Prostate gland (tissue), 2 donors: ENCODE results near the gene PLCG2. TPM values are rescaled to one million over a fixed set of nuclear protein-coding genes. Genes with fewer than 3 reads are reported as not detected.

Experiments
- DNase-seq: peaks from one replicate; pipeline ENCODE4 v3.0.0-alpha.2; 2019; ENCODE audit warnings: low spot score
- H3K27ac ChIP-seq, 2 donors: fragments of 200-600 bp; sonication (generic); 2 replicates each; pipeline ENCODE4 v1.5.1; 2017 to 2019
- H3K27me3 ChIP-seq: fragments of 200-600 bp; sonication (generic); replicated peaks from 2 replicates; pipeline ENCODE4 v1.5.1; 2019; ENCODE audit not compliant: insufficient read depth
- H3K36me3 ChIP-seq, 2 donors: fragments of 200-600 bp; sonication (generic); 1 replicate in 1 of 2; 2 replicates in 1 of 2; pipeline versions ENCODE4 v1.5.1 to v1.8.1; 2017 to 2019
- H3K4me1 ChIP-seq: fragments of 200-600 bp; sonication (generic); replicated peaks from 2 replicates; pipeline ENCODE4 v1.5.1; 2019
- H3K4me3 ChIP-seq, 2 donors: fragments of 200-600 bp; sonication (generic); 2 replicates each; pipeline ENCODE4 v1.5.1; 2017 to 2019
- H3K9me3 ChIP-seq: fragments of 200-600 bp; sonication (generic); 2 replicates; pipeline ENCODE4 v1.5.1; 2017
- POLR2A ChIP-seq: fragments of 450-650 bp; IDR thresholded peaks from one replicate; pipeline ENCODE4 v1.6.1; 2016; ENCODE audit warnings: antibody characterized with exemption, mild to moderate bottlenecking
- POLR2AphosphoS5 ChIP-seq: sonication (generic); formaldehyde crosslinking; IDR thresholded peaks from one replicate; pipeline ENCODE4 v1.6.1; 2017; ENCODE audit warnings: antibody characterized with exemption
- WGBS: methylation state at CpG from one replicate; pipeline ENCODE4 v1.1.5; 2018; 5-methylcytosine and 5-hydroxymethylcytosine counted together
- intact Hi-C: fragments of 100-400 bp; cut with DNase I; formaldehyde crosslinking; loops from one replicate; pipeline ENCODE4 v1.14.2; 2022
- total RNA-seq, 2 donors: library from RNA; depleted of rRNA; stranded (reverse); fragments of >200 nt; gene quantifications; one replicate each; pipeline ENCODE4 v1.1.0, GENCODE V29; 2016
- TF ChIP-seq, protein P1 (sequence below), 4 experiments: fragments of 200-600 bp in 2 of 4; fragments of 450-650 bp in 2 of 4; sonication (generic) in 2 of 4; IDR thresholded peaks; 1 replicate in 3 of 4; 2 replicates in 1 of 4; pipeline ENCODE4 v1.5.1; 2016 to 2019; ENCODE audit warnings: antibody characterized with exemption in 4 of 4, mild to moderate bottlenecking in 2 of 4, moderate library complexity in 2 of 4

PLCG2 gene
- total RNA-seq, 2 donors from 2014 or later = 10.3 to 12.8 TPM

DNA sequence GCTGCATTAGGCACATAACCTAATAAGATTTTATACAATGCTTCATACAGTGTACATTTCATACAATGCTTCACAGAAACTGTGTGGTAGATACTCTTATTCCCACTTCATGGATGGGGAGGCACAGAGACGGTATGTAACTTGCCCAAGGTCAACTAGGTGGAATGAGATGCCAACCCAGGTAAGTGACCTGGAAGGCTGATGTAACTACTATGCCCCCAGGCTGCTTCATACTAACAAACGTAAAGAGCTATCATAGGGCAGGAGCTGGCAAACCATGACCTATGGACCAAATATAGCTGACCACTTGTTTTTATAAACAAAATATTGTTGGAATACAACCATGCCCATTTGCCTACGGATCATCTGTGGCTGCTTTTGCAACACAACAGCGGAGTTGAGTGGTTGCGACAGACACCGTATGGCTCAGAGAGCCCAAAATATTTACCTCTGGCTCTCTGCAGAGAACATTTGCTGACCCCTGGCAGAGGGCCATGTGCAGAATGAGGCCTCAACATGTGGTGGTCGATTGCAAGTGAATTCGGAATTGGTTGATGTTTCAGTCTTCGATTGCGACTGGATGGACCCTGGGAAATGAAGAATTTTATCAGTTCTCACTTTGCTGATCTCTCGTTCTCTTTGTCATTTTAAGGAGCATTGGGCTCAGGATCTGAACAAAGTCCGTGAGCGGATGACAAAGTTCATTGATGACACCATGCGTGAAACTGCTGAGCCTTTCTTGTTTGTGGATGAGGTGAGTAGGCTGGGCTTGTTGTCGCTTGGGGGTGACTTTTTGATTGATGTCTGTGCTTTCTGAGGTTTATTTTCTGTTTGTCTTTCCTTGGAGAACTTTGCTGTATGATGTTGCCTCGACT lies 109.7 kb downstream of the PLCG2 start:
- H3K27ac ChIP-seq = no peak overlapping the region
- H3K27me3 ChIP-seq = peaks cover 2% of the 10 kb centered on the region
- no peak for DNase-seq
- no peaks in the 10 kb centered on the region for H3K36me3 ChIP-seq
- WGBS = 79% methylated on average over 16 of the region's 16 CpGs
- no peak overlapping the region for H3K4me3 ChIP-seq
- no peaks in the 10 kb centered on the region for H3K9me3 ChIP-seq
- intact Hi-C loops = no loop called here
- TF ChIP-seq POLR2AphosphoS5 = no peak
- TF ChIP-seq, protein P1, sequence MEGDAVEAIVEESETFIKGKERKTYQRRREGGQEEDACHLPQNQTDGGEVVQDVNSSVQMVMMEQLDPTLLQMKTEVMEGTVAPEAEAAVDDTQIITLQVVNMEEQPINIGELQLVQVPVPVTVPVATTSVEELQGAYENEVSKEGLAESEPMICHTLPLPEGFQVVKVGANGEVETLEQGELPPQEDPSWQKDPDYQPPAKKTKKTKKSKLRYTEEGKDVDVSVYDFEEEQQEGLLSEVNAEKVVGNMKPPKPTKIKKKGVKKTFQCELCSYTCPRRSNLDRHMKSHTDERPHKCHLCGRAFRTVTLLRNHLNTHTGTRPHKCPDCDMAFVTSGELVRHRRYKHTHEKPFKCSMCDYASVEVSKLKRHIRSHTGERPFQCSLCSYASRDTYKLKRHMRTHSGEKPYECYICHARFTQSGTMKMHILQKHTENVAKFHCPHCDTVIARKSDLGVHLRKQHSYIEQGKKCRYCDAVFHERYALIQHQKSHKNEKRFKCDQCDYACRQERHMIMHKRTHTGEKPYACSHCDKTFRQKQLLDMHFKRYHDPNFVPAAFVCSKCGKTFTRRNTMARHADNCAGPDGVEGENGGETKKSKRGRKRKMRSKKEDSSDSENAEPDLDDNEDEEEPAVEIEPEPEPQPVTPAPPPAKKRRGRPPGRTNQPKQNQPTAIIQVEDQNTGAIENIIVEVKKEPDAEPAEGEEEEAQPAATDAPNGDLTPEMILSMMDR (IDR thresholded peaks at IDR 0.05) = no peak
- TF ChIP-seq POLR2A = no peak
- H3K4me1 ChIP-seq = no peaks in the 10 kb centered on the region

DNA sequence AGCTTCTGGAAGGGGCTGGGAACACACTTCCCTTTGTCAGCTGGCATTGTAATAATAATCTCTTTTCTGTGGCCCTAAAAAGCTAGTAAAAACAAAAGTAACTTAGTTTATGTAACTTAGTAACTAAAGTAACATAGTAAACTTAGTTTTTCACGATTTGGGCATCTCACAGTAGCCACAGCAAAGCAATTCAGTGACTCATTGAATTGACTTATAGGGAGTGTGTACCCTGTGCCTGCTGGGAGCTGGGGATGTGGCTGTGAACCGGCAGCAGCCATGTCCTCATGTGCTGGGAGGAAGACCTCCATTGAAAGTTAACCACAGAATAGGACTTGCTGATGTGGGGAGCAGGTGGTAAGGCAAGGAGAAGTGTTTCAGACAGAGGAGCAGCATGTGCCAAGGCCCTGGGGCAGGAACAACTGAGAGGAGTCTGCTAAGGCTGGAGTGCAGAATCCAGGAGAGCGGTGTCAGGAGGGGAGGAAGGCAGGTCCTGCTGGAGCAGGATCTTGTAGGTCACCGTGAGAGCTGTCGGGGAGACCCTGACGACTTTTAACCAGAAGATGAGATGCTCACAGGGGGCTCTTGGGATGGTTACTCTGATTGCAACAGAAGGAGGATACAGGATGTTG lies 112.8 kb downstream of the PLCG2 start:
- Histone ChIP-seq H3K4me1 (no peaks in the 10 kb centered on the region), H3K9me3 (no peaks in the 10 kb centered on the region), H3K4me3 (no peak overlapping the region), H3K36me3 (no peaks in the 10 kb centered on the region), H3K27ac (no peak overlapping the region), H3K27me3 (peaks cover 2% of the 10 kb centered on the region)
- WGBS = 80% methylated on average over 6 of the region's 6 CpGs
- no peak for DNase-seq
- TF ChIP-seq POLR2AphosphoS5 (no peak), POLR2A (no peak)
- TF ChIP-seq, protein P1 (IDR thresholded peaks at IDR 0.05) = no peak
- intact Hi-C loops = loop anchor here (5.0 kb wide), 1 partner anchor 340 kb away; no protein-coding TSS in a partner anchor

DNA sequence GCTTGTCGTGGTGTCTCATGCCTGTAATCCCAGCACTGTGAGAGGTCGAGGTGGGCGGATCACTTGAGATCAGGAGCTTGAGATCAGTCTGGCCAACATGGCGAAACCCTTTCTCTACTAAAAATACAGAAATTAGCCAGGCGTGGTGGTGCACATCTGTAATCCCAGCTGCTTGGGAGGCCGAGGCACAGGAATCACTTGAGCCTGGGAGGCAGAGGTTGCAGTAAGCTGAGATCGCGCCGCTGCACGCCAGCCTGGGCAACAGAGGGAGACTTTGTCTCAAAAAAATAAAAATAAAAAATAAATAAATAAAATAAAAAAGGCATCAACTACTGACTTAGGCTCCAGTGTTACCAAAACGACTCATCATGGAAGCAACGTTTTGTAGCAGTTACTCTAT lies 115.5 kb downstream of the PLCG2 start:
- no peak overlapping the region for H3K27ac ChIP-seq
- no peak overlapping the region for H3K4me3 ChIP-seq
- no peaks in the 10 kb centered on the region for H3K36me3 ChIP-seq
- TF ChIP-seq, protein P1 (IDR thresholded peaks at IDR 0.05) = no peak
- intact Hi-C loops = loop anchor here (5.0 kb wide), 1 partner anchor 338 kb away; no protein-coding TSS in a partner anchor
- no peaks in the 10 kb centered on the region for H3K9me3 ChIP-seq
- no peaks in the 10 kb centered on the region for H3K4me1 ChIP-seq
- DNase-seq = no peak
- 94% methylated on average over 12 of the region's 12 CpGs for WGBS
- H3K27me3 ChIP-seq = peaks cover 2% of the 10 kb centered on the region

DNA sequence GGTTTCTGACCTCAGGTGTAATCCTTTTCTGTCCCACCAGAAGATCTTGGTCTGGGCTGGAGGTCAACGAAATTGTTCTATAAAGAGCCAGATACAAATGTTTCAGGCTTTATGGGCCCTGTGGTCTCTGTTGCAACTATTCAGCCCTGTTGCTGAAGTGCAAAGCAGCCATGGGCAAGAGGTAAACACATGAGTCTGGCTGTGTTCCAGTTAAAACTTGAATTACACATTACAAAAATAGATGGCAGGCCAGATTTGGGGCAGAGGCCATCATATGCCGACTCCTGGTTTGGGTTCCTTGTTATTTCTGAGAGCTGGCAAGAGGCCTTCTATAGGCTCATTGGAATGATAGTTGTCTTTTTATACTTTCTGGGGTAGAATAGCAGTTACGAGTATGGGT lies 117.8 kb downstream of the PLCG2 start:
- no peak for DNase-seq
- no peak for TF ChIP-seq POLR2AphosphoS5
- TF ChIP-seq, protein P1 (IDR thresholded peaks at IDR 0.05) = no peak
- TF ChIP-seq POLR2A = no peak
- no peak overlapping the region for H3K27ac ChIP-seq
- H3K4me3 ChIP-seq = no peak overlapping the region
- WGBS = 74% methylated on average over 3 of the region's 3 CpGs
- no peaks in the 10 kb centered on the region for H3K4me1 ChIP-seq
- intact Hi-C loops = no loop called here
- peaks cover 2% of the 10 kb centered on the region for H3K27me3 ChIP-seq
- H3K36me3 ChIP-seq = no peaks in the 10 kb centered on the region
- no peaks in the 10 kb centered on the region for H3K9me3 ChIP-seq
